ENCODE results near the gene TMEM141. TPM values are rescaled to one million over a fixed set of nuclear protein-coding genes. Genes with fewer than 3 reads are reported as not detected.

The TMEM141 gene
- total and polyA plus RNA-seq, 2 experiments from 2014 or later = 200 to 238 TPM

Other genes starting within 250 kb of the TMEM141 start
- gene NOTCH1, start 245.3 kb upstream of the TMEM141 start, total RNA-seq = 17.8 and 20.9 TPM in 2 replicates
- 7.1 and 7.3 TPM in 2 replicates for gene NOTCH1, start 245.3 kb upstream of the TMEM141 start, polyA plus RNA-seq
- gene EGFL7, start 128.4 kb upstream of the TMEM141 start, total RNA-seq = 64.1 and 82.9 TPM in 2 replicates
- gene EGFL7, start 128.4 kb upstream of the TMEM141 start, polyA plus RNA-seq = 50.9 and 90.0 TPM in 2 replicates
- 59.0 and 72.5 TPM in 2 replicates for gene AGPAT2, start 103.9 kb upstream of the TMEM141 start, total RNA-seq
- gene AGPAT2, start 103.9 kb upstream of the TMEM141 start, polyA plus RNA-seq = 103 and 104 TPM in 2 replicates
- 163 and 188 TPM in 2 replicates for gene DIPK1B, start 78.8 kb upstream of the TMEM141 start, total RNA-seq
- gene DIPK1B, start 78.8 kb upstream of the TMEM141 start, polyA plus RNA-seq = 162 and 190 TPM in 2 replicates
- gene LCN10, start 48.4 kb upstream of the TMEM141 start, total RNA-seq = 0.63 TPM in 1 of 2 replicates, not detected in the other
- 0.25 and 0.71 TPM in 2 replicates for gene LCN10, start 48.4 kb upstream of the TMEM141 start, polyA plus RNA-seq
- gene LCN6, start 42.8 kb upstream of the TMEM141 start, total RNA-seq = not detected in 2 replicates
- not detected in 2 replicates for gene LCN6, start 42.8 kb upstream of the TMEM141 start, polyA plus RNA-seq
- gene LCN8, start 33.1 kb upstream of the TMEM141 start, total RNA-seq = not detected in 2 replicates
- gene LCN8, start 33.1 kb upstream of the TMEM141 start, polyA plus RNA-seq = 0.81 TPM in 1 of 2 replicates, not detected in the other
- 0.32 and 0.77 TPM in 2 replicates for gene LCN15, start 26.8 kb upstream of the TMEM141 start, total RNA-seq
- 0.17 TPM in 1 of 2 replicates, not detected in the other for gene LCN15, start 26.8 kb upstream of the TMEM141 start, polyA plus RNA-seq
- 32.4 and 49.3 TPM in 2 replicates for gene CCDC183, start 5.0 kb downstream of the TMEM141 start, total RNA-seq
- 40.1 and 43.1 TPM in 2 replicates for gene CCDC183, start 5.0 kb downstream of the TMEM141 start, polyA plus RNA-seq
- gene RABL6, start 16.6 kb downstream of the TMEM141 start, total RNA-seq = 131 and 153 TPM in 2 replicates
- 101 and 115 TPM in 2 replicates for gene RABL6, start 16.6 kb downstream of the TMEM141 start, polyA plus RNA-seq
- gene AJM1, start 51.1 kb downstream of the TMEM141 start, total RNA-seq = 8.5 and 12.2 TPM in 2 replicates
- 8.7 and 12.1 TPM in 2 replicates for gene AJM1, start 51.1 kb downstream of the TMEM141 start, polyA plus RNA-seq
- gene PHPT1, start 58.1 kb downstream of the TMEM141 start, total RNA-seq = 185 and 235 TPM in 2 replicates
- gene PHPT1, start 58.1 kb downstream of the TMEM141 start, polyA plus RNA-seq = 557 and 565 TPM in 2 replicates
- 22.2 and 29.7 TPM in 2 replicates for gene MAMDC4, start 61.0 kb downstream of the TMEM141 start, total RNA-seq
- 8.7 and 17.8 TPM in 2 replicates for gene MAMDC4, start 61.0 kb downstream of the TMEM141 start, polyA plus RNA-seq
- gene EDF1, start 75.0 kb downstream of the TMEM141 start, total RNA-seq = 741 and 1,028 TPM in 2 replicates
- 496 and 793 TPM in 2 replicates for gene EDF1, start 75.0 kb downstream of the TMEM141 start, polyA plus RNA-seq
- gene TRAF2, start 95.2 kb downstream of the TMEM141 start, total RNA-seq = 20.0 and 25.6 TPM in 2 replicates
- 37.2 and 45.6 TPM in 2 replicates for gene TRAF2, start 95.2 kb downstream of the TMEM141 start, polyA plus RNA-seq
- 188 and 194 TPM in 2 replicates for gene FBXW5, start 153.4 kb downstream of the TMEM141 start, total RNA-seq
- 117 and 119 TPM in 2 replicates for gene FBXW5, start 153.4 kb downstream of the TMEM141 start, polyA plus RNA-seq
- 3.4 and 10.8 TPM in 2 replicates for gene C8G, start 153.9 kb downstream of the TMEM141 start, total RNA-seq
- 1.2 and 4.4 TPM in 2 replicates for gene C8G, start 153.9 kb downstream of the TMEM141 start, polyA plus RNA-seq
- gene LCN12, start 160.9 kb downstream of the TMEM141 start, total RNA-seq = 5.0 and 11.4 TPM in 2 replicates
- 19.7 and 21.9 TPM in 2 replicates for gene LCN12, start 160.9 kb downstream of the TMEM141 start, polyA plus RNA-seq
- 2.6 and 3.9 TPM in 2 replicates for gene PTGDS, start 186.2 kb downstream of the TMEM141 start, total RNA-seq
- 3.4 and 5.3 TPM in 2 replicates for gene PTGDS, start 186.2 kb downstream of the TMEM141 start, polyA plus RNA-seq
- 0.36 TPM in 1 of 2 replicates, not detected in the other for gene LCNL1, start 191.6 kb downstream of the TMEM141 start, total RNA-seq
- gene LCNL1, start 191.6 kb downstream of the TMEM141 start, polyA plus RNA-seq = not detected in 2 replicates
- gene PAXX, start 201.1 kb downstream of the TMEM141 start, total RNA-seq = 94.6 and 130 TPM in 2 replicates
- gene PAXX, start 201.1 kb downstream of the TMEM141 start, polyA plus RNA-seq = 102 and 110 TPM in 2 replicates
- not detected in 2 replicates for gene CLIC3, start 205.2 kb downstream of the TMEM141 start, total RNA-seq
- gene CLIC3, start 205.2 kb downstream of the TMEM141 start, polyA plus RNA-seq = 0.75 and 0.87 TPM in 2 replicates
- gene ABCA2, start 236.9 kb downstream of the TMEM141 start, total RNA-seq = 48.7 and 56.7 TPM in 2 replicates
- 30.5 and 33.3 TPM in 2 replicates for gene ABCA2, start 236.9 kb downstream of the TMEM141 start, polyA plus RNA-seq
- gene FUT7, start 240.7 kb downstream of the TMEM141 start, total RNA-seq = not detected in 2 replicates
- gene FUT7, start 240.7 kb downstream of the TMEM141 start, polyA plus RNA-seq = not detected in 2 replicates

Data from cardiac muscle cell (in vitro differentiated cells and primary cell).